GM19099 (cell line): ENCODE data around the gene JPT1.

Source experiments
- POLR2A ChIP-seq: IDR thresholded peaks from 3 replicates; pipeline ENCODE4 v1.6.1; 2011; ENCODE audit warnings: low read depth; ENCODE audit not compliant: insufficient read length; ENCODE audit errors: extremely low read depth

JPT1 gene

GRCh38 chr17:75163074-75163473, 8.8 kb upstream of the JPT1 start:
- TF ChIP-seq POLR2A, result no peak

DNA sequence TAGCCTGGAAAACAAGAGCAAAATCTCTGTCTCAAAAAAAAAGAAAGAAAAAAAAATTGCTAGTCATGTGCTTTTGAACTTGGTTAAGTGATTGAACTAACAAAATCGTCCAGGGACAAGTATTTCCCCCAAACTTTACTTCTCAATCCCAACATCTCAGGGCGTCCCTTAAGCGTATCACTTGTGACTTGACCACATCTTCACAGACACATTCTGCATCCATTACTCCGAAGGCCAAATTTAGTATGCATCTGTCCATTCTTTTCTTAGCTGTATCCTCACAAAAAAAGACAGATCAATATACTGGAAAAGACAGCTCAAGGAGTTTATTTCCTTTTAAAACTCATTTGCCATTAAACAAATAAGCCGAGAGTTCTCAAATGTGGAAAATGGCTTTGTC, 5.9 kb upstream of the JPT1 start:
- TF ChIP-seq POLR2A, result no peak

- TF ChIP-seq POLR2A, result no peak
Observed at GRCh38 chr17:75159196-75160031, 5.1 kb upstream of the JPT1 start.

DNA sequence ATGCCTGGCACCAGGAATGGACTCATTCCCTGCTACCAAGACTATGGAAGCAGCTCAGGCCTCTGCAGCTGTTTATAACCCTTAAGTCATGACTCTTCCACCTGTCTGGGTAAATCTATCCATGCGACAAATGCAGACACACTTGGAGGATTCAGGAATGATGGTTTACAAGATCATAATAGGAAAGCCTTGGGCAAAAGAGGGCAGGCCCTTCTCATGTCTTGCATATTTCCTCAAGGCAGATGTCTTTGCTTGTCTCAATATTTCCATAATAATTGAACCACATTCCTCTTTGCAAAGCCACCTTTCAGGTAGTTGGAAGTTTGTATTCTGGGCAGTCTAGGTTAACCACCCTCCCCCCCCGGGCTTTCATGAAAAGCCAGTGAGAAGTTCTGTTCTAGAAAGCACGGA, 884 bp upstream of the JPT1 start:
- no peak for TF ChIP-seq POLR2A

DNA sequence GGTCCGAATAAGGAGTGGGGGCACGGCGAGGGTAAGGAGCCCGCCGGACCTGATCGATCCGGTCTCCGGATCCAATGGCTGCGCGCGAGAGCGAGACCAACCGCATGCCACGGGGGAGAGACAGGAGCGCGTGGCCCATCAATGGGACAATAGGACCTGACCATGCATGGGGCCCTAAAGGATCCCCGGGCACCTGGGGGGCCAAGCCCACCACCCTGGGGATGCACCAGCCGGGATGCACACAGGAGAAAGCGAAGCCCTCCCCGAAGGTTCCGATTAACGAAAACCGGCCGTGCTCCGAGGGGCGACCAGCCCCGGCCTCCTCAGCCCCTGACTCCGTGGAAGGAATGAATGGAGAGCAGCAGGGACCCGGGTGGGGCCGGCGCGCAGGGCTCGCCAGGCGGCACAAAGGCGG, 525 bp downstream of the JPT1 start:
- no peak for TF ChIP-seq POLR2A

- peak; percentile 36 for TF ChIP-seq POLR2A
Observed at GRCh38 chr17:75152922-75153779, 1.2 kb downstream of the JPT1 start.

- no peak for TF ChIP-seq POLR2A
Observed at GRCh38 chr17:75152523-75152921, 1.8 kb downstream of the JPT1 start.

DNA sequence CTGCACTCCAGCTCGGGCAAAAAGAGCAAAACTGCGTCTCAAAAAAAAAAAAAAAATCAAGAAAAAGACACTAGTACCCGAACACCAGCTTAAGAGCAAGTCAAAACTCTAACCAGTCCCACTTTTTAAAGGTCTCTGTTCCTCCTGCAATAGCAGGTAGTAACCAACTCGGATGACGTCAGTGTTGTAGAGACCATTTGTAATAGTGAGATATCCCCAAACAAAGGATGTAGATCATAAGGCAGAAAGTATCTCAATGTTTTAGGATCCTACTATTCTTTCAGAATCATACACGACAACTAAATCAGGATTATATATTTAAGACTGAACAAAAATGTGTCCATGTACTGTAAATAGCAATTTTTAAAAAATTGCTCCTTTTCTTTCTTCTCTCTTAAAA, 2.4 kb downstream of the JPT1 start:
- no peak for TF ChIP-seq POLR2A

DNA sequence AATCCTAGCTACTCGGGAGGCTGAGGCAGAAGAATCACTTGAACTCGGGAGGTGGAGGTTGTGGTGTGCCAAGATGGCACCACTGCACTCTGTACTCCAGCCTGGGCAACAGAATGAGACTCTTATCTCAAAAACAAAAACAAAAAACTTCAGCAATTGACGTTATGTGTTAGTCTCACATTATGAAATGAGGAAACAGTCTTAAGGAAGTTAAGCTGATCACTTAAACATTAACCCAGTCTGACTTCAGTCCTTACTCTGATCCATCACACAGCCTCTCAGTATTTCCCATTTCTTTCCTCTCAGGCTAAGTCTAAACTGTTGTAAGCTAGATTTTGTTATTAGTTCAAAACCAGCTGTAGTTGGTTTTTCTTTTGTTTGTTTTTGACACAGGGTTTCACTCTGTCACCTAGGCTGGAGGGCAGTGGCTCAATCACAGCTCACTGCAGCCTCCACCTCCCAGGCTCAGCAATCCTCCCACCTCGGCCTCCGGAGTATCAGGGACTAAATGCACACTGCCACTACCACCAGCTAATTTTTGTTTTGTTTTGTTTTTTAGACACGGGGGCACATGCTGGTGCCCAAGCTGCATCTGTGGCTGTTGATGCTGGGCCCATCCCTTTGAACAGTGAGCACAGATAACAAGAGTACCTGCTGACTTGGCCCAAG, 6.3 kb downstream of the JPT1 start:
- no peak for TF ChIP-seq POLR2A

- no peak for TF ChIP-seq POLR2A
Observed at GRCh38 chr17:75146592-75146991, 7.7 kb downstream of the JPT1 start.

DNA sequence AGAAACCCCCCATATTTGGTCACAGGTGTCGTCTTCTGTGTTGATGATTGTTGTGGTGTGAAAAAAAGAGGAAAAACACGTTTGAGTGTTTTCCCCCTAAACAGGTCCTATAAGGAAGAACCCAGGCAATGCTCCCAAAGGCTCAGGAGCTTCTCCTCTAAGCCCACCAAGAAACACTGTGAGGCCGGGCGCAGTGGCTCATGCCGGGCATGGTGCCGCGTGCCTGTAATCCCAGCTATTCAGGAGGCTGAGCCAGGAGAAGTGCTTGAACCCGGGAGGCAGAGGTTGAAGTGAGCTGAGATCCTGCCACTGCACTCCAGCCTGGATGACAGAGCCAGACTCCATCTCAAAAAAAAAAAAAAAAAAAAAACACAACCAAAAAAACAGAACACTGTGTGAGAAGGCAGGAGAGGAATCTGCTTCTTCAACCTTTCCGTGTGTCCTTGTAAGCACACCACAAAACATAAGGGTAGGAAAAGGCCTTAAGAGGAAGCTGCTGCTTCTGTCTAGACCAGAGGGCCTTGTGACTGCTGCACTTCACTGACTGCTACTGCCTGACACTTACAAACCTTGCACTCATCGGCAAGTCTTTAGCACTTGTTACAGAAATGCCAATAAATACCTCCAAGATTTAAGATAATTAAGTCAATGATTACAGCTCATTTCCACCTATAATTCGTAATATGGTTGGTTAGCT, 9.3 kb downstream of the JPT1 start:
- TF ChIP-seq POLR2A, result no peak

DNA sequence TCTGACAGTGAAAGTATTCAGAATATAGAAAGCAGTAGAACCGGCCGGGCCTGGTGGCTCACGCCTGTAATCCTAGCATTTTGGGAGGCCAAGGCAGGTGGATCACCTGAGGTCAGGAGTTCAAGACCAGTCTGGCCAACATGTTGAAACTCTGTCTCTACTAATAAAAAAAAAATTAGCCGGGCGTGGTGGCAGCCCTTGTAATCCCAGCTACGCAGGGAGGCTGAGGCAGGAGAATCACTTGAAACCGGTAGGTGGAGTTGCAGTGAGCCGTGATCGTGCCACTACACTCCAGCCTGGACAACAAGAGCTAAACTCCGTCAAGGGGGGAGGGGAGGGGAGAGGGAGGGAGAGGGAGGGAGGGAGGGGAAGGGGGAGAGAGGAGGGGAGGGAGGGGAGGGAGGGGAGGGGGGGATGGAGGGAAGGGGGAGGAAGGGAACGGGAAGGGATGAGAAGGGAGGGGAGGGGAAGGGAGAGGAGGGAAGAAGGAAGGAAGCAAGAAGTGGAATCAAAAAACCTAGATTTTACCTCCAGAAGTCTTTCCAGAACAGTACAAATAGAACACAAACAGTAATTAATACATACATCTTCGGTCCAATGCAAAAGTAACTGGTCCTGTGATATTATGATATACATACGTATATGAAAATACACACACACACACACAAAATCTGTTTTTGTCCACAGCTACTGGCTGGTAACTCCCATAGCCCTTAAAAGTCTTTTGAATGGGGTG, 11.9 kb downstream of the JPT1 start:
- TF ChIP-seq POLR2A, result no peak

- no peak for TF ChIP-seq POLR2A
Observed at GRCh38 chr17:75138519-75138918, 15.8 kb downstream of the JPT1 start.

GRCh38 chr17:75135946-75136345, 18.4 kb downstream of the JPT1 start:
- no peak for TF ChIP-seq POLR2A

DNA sequence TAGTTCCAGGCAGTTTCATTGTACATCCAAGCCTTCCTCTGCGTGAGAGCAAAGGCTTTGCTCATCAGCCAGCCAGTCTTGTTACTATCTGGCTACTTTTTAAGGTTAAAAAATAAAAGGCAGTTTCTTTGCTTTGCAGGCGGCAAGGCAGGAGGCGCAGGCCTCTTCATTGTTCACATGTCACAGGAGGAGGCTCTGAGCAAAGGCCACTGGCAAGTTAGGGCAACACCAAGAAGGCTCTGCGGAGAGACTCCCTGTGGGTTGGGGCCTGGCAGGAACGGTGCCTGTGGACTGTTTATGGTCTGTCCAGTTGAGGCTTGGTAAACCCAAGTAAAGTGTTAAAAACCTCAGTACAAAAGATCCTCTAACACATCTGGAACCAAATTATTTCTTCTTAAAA, 18.9 kb downstream of the JPT1 start:
- no peak for TF ChIP-seq POLR2A

GRCh38 chr17:75133001-75133400, 21.3 kb downstream of the JPT1 start:
- no peak for TF ChIP-seq POLR2A
